Panc1 (cell line): Measurements from ENCODE around the gene CTNNAL1. TPM values are rescaled to one million over a fixed set of nuclear protein-coding genes. Genes with fewer than 3 reads are reported as not detected.

Source experiments
- ATAC-seq: fragments of 200-7000 bp; cut with Tn5 transposase; 2 replicates; pipeline ENCODE4 v1.9.1; 2020; ENCODE audit warnings: mild to moderate bottlenecking, moderate library complexity
- BruUV-seq: library from RNA; stranded (reverse); fragments of 400-500 nt; replicated peaks from 2 replicates; lab custom pipeline; 2021; lab: Mats Ljungman, UMichigan
- CTCF ChIA-PET: fragments of 300-600 bp; sonication (Branson Sonifier 250); formaldehyde crosslinking; loops from one replicate; lab custom pipeline; 2022; ENCODE audit warnings: antibody characterized with exemption; lab: Charles Lee
- POLR2A ChIA-PET: fragments of 300-600 bp; sonication (Branson Sonifier 250); formaldehyde crosslinking; loops from one replicate; lab custom pipeline; 2022; ENCODE audit warnings: antibody characterized with exemption; lab: Charles Lee
- DNase-seq: peaks from one replicate; pipeline ENCODE4 v3.0.0-alpha.2; 2010; ENCODE audit warnings: low read depth, low spot score
- H3K27ac ChIP-seq: 2 replicates; pipeline ENCODE4 v1.5.1; 2011; ENCODE audit warnings: mild to moderate bottlenecking, low read length, inconsistent platforms
- H3K27me3 ChIP-seq: fragments of 200-500 bp; sonication (Bioruptor generic); 2 replicates; pipeline ENCODE4 v1.6.0; 2014; ENCODE audit warnings: low read length, inconsistent platforms; ENCODE audit not compliant: control insufficient read depth, insufficient read depth
- H3K36me3 ChIP-seq: fragments of 200-500 bp; sonication (Bioruptor generic); 2 replicates; pipeline ENCODE4 v1.5.1; 2014; ENCODE audit warnings: inconsistent platforms, mild to moderate bottlenecking, low read length, moderate library complexity; ENCODE audit not compliant: control insufficient read depth, insufficient read depth
- H3K4me1 ChIP-seq: 2 replicates; pipeline ENCODE4 v1.5.1; 2011; ENCODE audit warnings: inconsistent platforms, mild to moderate bottlenecking, low read length, moderate library complexity; ENCODE audit not compliant: control insufficient read depth, insufficient read depth
- H3K4me3 ChIP-seq, 2 experiments: 2 replicates each; pipeline ENCODE4 v1.5.1; 2011 to 2012; ENCODE audit warnings: low read depth in 2 of 2, low read length in 2 of 2, mild to moderate bottlenecking in 2 of 2, inconsistent platforms in 1 of 2, moderate library complexity in 1 of 2
- H3K9me3 ChIP-seq: fragments of 200-500 bp; sonication (Bioruptor generic); 2 replicates; pipeline ENCODE4 v1.5.1; 2014; ENCODE audit warnings: low read depth, mild to moderate bottlenecking, inconsistent platforms, low read length, moderate library complexity; ENCODE audit not compliant: control insufficient read depth, insufficient read depth
- POLR2AphosphoS5 ChIP-seq: IDR thresholded peaks from 2 replicates; pipeline ENCODE4 v1.6.1; 2012; ENCODE audit warnings: mild to moderate bottlenecking, low read depth, low read length, moderate library complexity
- SIN3A ChIP-seq: IDR thresholded peaks from 2 replicates; pipeline ENCODE4 v1.6.1; 2012; ENCODE audit warnings: low read depth, mild to moderate bottlenecking, low read length, moderate library complexity, borderline replicate concordance; ENCODE audit not compliant: insufficient read depth
- TCF7L2 ChIP-seq: IDR thresholded peaks from 2 replicates; pipeline ENCODE4 v1.6.1; 2011; ENCODE audit warnings: mild to moderate bottlenecking, low read depth, low read length, inconsistent platforms
- in situ Hi-C: cut with HindIII; loops from 2 replicates; pipeline ENCODE4 v1.10.0; 2016; ENCODE audit warnings: low sequenced_read_pairs, low pct_unique_long_range_greater_than_20kb
- intact Hi-C: fragments of 100-400 bp; cut with micrococcal nuclease; formaldehyde crosslinking; loops from one replicate; pipeline ENCODE4 v1.10.0; 2022; ENCODE audit not compliant: unreplicated experiment
- total RNA-seq: library from RNA; stranded (reverse); gene quantifications from one replicate; pipeline ENCODE4 v1.2.1, GENCODE V29; 2021; ENCODE audit not compliant: unreplicated experiment
- TF ChIP-seq, protein P1 (sequence below), 2 experiments: IDR thresholded peaks; 2 replicates each; pipeline ENCODE4 v1.6.1; 2011 to 2012; ENCODE audit warnings: low read depth in 2 of 2, control low read depth in 1 of 2, low read length in 1 of 2, mild to moderate bottlenecking in 1 of 2, moderate library complexity in 1 of 2; ENCODE audit not compliant: insufficient read depth in 1 of 2
- TF ChIP-seq, protein P2 (sequence below): fragments of 450-650 bp; IDR thresholded peaks from 2 replicates; pipeline ENCODE4 v1.5.1; 2017; ENCODE audit warnings: mild to moderate bottlenecking

Gene CTNNAL1
- total RNA-seq, 1 experiment from 2014 or later = 79.8 TPM

DNA sequence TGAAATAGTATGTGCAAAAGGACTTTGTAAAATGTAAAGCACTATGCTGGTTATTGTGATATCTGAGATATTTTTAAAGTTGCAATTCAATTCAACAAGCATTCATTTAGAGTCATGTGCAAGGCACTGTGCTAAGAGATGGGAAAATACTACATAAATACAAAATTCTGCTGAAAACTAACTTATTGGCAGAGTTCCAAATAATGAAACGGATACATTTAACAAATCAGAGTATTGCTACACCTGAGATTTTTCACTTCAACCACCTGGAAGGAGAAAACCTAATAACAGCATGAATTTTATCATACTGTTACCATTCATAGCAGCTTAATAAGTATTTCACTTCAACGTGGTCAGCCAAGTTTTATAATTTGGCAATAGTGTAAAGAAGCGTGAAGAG lies 6.1 kb upstream of the CTNNAL1 start:
- ATAC-seq (no peak), DNase-seq (no peak)
- H3K36me3 ChIP-seq = peaks cover 4% of the 10 kb centered on the region
- BruUV-seq = TSS peak; percentile 38
- H3K27me3 ChIP-seq = no peaks in the 10 kb centered on the region
- in situ Hi-C loops = no loop called here
- H3K27ac ChIP-seq = no peak overlapping the region
- intact Hi-C loops = no loop called here
- H3K4me1 ChIP-seq = peaks cover 14% of the 10 kb centered on the region
- ChIA-PET CTCF (no interaction called here), POLR2A (no interaction called here)
- TF ChIP-seq, protein P1, sequence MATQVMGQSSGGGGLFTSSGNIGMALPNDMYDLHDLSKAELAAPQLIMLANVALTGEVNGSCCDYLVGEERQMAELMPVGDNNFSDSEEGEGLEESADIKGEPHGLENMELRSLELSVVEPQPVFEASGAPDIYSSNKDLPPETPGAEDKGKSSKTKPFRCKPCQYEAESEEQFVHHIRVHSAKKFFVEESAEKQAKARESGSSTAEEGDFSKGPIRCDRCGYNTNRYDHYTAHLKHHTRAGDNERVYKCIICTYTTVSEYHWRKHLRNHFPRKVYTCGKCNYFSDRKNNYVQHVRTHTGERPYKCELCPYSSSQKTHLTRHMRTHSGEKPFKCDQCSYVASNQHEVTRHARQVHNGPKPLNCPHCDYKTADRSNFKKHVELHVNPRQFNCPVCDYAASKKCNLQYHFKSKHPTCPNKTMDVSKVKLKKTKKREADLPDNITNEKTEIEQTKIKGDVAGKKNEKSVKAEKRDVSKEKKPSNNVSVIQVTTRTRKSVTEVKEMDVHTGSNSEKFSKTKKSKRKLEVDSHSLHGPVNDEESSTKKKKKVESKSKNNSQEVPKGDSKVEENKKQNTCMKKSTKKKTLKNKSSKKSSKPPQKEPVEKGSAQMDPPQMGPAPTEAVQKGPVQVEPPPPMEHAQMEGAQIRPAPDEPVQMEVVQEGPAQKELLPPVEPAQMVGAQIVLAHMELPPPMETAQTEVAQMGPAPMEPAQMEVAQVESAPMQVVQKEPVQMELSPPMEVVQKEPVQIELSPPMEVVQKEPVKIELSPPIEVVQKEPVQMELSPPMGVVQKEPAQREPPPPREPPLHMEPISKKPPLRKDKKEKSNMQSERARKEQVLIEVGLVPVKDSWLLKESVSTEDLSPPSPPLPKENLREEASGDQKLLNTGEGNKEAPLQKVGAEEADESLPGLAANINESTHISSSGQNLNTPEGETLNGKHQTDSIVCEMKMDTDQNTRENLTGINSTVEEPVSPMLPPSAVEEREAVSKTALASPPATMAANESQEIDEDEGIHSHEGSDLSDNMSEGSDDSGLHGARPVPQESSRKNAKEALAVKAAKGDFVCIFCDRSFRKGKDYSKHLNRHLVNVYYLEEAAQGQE (IDR thresholded peaks at IDR 0.05; ENCODE audit: insufficient read depth in 1 of 2, low read depth in 2 of 2, low read length in 1 of 2) = no peak
- no peak for TF ChIP-seq POLR2AphosphoS5
- no peak for TF ChIP-seq TCF7L2
- TF ChIP-seq, protein P2, sequence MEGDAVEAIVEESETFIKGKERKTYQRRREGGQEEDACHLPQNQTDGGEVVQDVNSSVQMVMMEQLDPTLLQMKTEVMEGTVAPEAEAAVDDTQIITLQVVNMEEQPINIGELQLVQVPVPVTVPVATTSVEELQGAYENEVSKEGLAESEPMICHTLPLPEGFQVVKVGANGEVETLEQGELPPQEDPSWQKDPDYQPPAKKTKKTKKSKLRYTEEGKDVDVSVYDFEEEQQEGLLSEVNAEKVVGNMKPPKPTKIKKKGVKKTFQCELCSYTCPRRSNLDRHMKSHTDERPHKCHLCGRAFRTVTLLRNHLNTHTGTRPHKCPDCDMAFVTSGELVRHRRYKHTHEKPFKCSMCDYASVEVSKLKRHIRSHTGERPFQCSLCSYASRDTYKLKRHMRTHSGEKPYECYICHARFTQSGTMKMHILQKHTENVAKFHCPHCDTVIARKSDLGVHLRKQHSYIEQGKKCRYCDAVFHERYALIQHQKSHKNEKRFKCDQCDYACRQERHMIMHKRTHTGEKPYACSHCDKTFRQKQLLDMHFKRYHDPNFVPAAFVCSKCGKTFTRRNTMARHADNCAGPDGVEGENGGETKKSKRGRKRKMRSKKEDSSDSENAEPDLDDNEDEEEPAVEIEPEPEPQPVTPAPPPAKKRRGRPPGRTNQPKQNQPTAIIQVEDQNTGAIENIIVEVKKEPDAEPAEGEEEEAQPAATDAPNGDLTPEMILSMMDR = no peak
- TF ChIP-seq SIN3A = no peak
- no peak overlapping the region for H3K4me3 ChIP-seq
- H3K9me3 ChIP-seq = no peaks in the 10 kb centered on the region

DNA sequence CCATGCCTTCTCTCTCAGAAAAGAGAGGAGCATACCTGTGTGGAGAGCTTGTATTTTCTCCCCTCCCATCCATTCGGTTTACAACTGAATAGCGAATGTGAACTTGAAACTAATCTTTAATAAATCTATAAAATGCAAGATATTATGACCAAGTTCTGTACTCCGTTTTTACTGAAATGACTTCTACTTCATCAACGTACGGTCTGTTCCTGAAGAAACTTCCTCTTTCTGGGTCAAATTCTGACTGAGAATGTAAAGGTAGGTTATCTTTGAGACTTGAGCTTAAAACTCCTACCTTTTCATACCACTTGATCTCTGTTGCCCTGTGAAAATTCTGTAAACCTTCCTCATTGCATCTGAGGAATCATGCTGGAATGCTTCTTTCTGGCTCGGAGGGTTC lies 4.2 kb upstream of the CTNNAL1 start:
- Histone ChIP-seq H3K9me3 (no peaks in the 10 kb centered on the region), H3K27me3 (no peaks in the 10 kb centered on the region), H3K4me1 (peaks cover 15% of the 10 kb centered on the region; the same call in 1 of the 2 replicates), H3K4me3 (no peak overlapping the region), H3K36me3 (peaks cover 5% of the 10 kb centered on the region), H3K27ac (no peak overlapping the region)
- CTCF ChIA-PET = no interaction called here
- BruUV-seq = no TSS peak
- POLR2A ChIA-PET = no interaction called here
- TF ChIP-seq POLR2AphosphoS5 (no peak), SIN3A (no peak), TCF7L2 (no peak)
- TF ChIP-seq, protein P1 (IDR thresholded peaks at IDR 0.05; ENCODE audit: insufficient read depth in 1 of 2, low read depth in 2 of 2, low read length in 1 of 2) = no peak
- TF ChIP-seq, protein P2 = no peak
- DNase-seq (no peak), ATAC-seq (no peak)
- in situ Hi-C loops = no loop called here
- intact Hi-C loops = no loop called here
